H9 (cell line): Measurements from ENCODE around the gene AXIN1. TPM values are rescaled to one million over a fixed set of nuclear protein-coding genes. Genes with fewer than 3 reads are reported as not detected.

Experiments
- DNase-seq: peaks from one replicate; pipeline ENCODE4 v3.0.0-alpha.2; 2017
- H2AFZ ChIP-seq: one replicate; pipeline ENCODE4 v1.6.1; 2013; ENCODE audit warnings: mild to moderate bottlenecking, low read length, control low read depth, moderate library complexity
- H2AK5ac ChIP-seq: 2 replicates; pipeline ENCODE4 v1.6.1; 2013; ENCODE audit warnings: low read length, control low read depth, mixed read lengths; ENCODE audit not compliant: insufficient read length
- H2BK120ac ChIP-seq: one replicate; pipeline ENCODE4 v1.6.1; 2013; ENCODE audit warnings: low read depth, mild to moderate bottlenecking, low read length, control low read depth, inconsistent platforms; ENCODE audit not compliant: poor library complexity, severe bottlenecking
- H2BK12ac ChIP-seq: 2 replicates; pipeline ENCODE4 v1.6.1; 2013; ENCODE audit warnings: low read length, control low read depth, mixed read lengths, low read depth; ENCODE audit not compliant: insufficient read length
- H2BK15ac ChIP-seq: 2 replicates; pipeline ENCODE4 v1.6.1; 2013; ENCODE audit warnings: low read depth, low read length, control low read depth
- H2BK20ac ChIP-seq: one replicate; pipeline ENCODE4 v1.6.1; 2013; ENCODE audit warnings: low read depth, mild to moderate bottlenecking, low read length, control low read depth, inconsistent platforms; ENCODE audit not compliant: poor library complexity, severe bottlenecking
- H2BK5ac ChIP-seq: 2 replicates; pipeline ENCODE4 v1.6.1; 2013; ENCODE audit warnings: low read length, control low read depth, mixed read lengths; ENCODE audit not compliant: insufficient read length
- H3K14ac ChIP-seq: 2 replicates; pipeline ENCODE4 v1.6.1; 2013; ENCODE audit warnings: low read length, control low read depth; ENCODE audit not compliant: insufficient read depth
- H3K18ac ChIP-seq: 2 replicates; pipeline ENCODE4 v1.6.1; 2013; ENCODE audit warnings: low read depth, mild to moderate bottlenecking, mixed read lengths, low read length, control low read depth; ENCODE audit not compliant: insufficient read length
- H3K23ac ChIP-seq: 2 replicates; pipeline ENCODE4 v1.6.1; 2013; ENCODE audit warnings: low read length, control low read depth, mixed read lengths, low read depth; ENCODE audit not compliant: insufficient read length
- H3K23me2 ChIP-seq: 2 replicates; pipeline ENCODE4 v1.6.1; 2013; ENCODE audit warnings: low read depth, mild to moderate bottlenecking, mixed read lengths, low read length, control low read depth; ENCODE audit not compliant: insufficient read length, poor library complexity, severe bottlenecking
- H3K27ac ChIP-seq: 2 replicates; pipeline ENCODE4 v1.5.1; 2013; ENCODE audit warnings: low read length, control low read depth, mixed read lengths, low read depth; ENCODE audit not compliant: insufficient read length
- H3K27me3 ChIP-seq: 2 replicates; pipeline ENCODE4 v1.6.1; 2013; ENCODE audit warnings: low read length, control low read depth, inconsistent platforms; ENCODE audit not compliant: insufficient read depth
- H3K4ac ChIP-seq: 2 replicates; pipeline ENCODE4 v1.6.1; 2013; ENCODE audit warnings: low read depth, mild to moderate bottlenecking, control low read depth, inconsistent platforms, low read length, moderate library complexity
- H3K4me1 ChIP-seq: 2 replicates; pipeline ENCODE4 v1.6.1; 2013; ENCODE audit warnings: low read length, control low read depth, inconsistent platforms; ENCODE audit not compliant: insufficient read depth
- H3K4me2 ChIP-seq: 2 replicates; pipeline ENCODE4 v1.6.1; 2013; ENCODE audit warnings: low read length, control low read depth, mixed read lengths; ENCODE audit not compliant: insufficient read length, insufficient read depth
- H3K56ac ChIP-seq: 2 replicates; pipeline ENCODE4 v1.6.1; 2013; ENCODE audit warnings: low read depth, mild to moderate bottlenecking, mixed read lengths, low read length, control low read depth; ENCODE audit not compliant: insufficient read length
- H3K79me1 ChIP-seq: 2 replicates; pipeline ENCODE4 v1.6.1; 2013; ENCODE audit warnings: low read depth, mild to moderate bottlenecking, moderate library complexity, low read length, control low read depth, inconsistent platforms; ENCODE audit not compliant: insufficient read depth, poor library complexity, severe bottlenecking
- H3K79me2 ChIP-seq: 2 replicates; pipeline ENCODE4 v1.6.1; 2013; ENCODE audit warnings: low read length, control low read depth, inconsistent platforms; ENCODE audit not compliant: insufficient read depth
- H3K9ac ChIP-seq: 2 replicates; pipeline ENCODE4 v1.6.1; 2013; ENCODE audit warnings: low read length, control low read depth, mixed read lengths; ENCODE audit not compliant: insufficient read length; ENCODE audit errors: extremely low read depth
- H3K9me3 ChIP-seq: one replicate; pipeline ENCODE4 v1.6.1; 2013; ENCODE audit warnings: low read depth, low read length, inconsistent platforms; ENCODE audit not compliant: control insufficient read depth
- H3T11ph ChIP-seq: one replicate; pipeline ENCODE4 v1.6.1; 2013; ENCODE audit warnings: mild to moderate bottlenecking, low read length, control low read depth, inconsistent platforms
- H4K20me1 ChIP-seq: one replicate; pipeline ENCODE4 v1.6.1; 2013; ENCODE audit not compliant: control insufficient read depth, insufficient read length, insufficient read depth
- H4K5ac ChIP-seq: 2 replicates; pipeline ENCODE4 v1.6.1; 2013; ENCODE audit warnings: low read depth, mild to moderate bottlenecking, mixed read lengths, low read length, control low read depth; ENCODE audit not compliant: insufficient read length
- H4K8ac ChIP-seq: replicated peaks from 2 replicates; pipeline ENCODE4 v1.6.1; 2013; ENCODE audit warnings: low read length, control low read depth, mixed read lengths, low read depth; ENCODE audit not compliant: insufficient read length
- H4K91ac ChIP-seq: 2 replicates; pipeline ENCODE4 v1.6.1; 2013; ENCODE audit warnings: low read depth, mild to moderate bottlenecking, moderate library complexity, mixed read lengths, low read length, control low read depth; ENCODE audit not compliant: insufficient read length
- H3K27ac Mint-ChIP-seq, 3 experiments: 2 replicates in 2 of 3; 3 replicates in 1 of 3; pipeline ENCODE4 v1.8.0; 2020 to 2021; ENCODE audit warnings: mixed read lengths in 3 of 3, mild to moderate bottlenecking in 1 of 3, moderate library complexity in 1 of 3
- H3K27me3 Mint-ChIP-seq: 2 replicates; pipeline ENCODE4 v1.8.0; 2021; ENCODE audit warnings: low read depth, mild to moderate bottlenecking, moderate library complexity, mixed read lengths
- H3K36me3 Mint-ChIP-seq, 3 experiments: 2 replicates in 2 of 3; 3 replicates in 1 of 3; pipeline ENCODE4 v1.8.0; 2020 to 2021; ENCODE audit warnings: low read depth in 3 of 3, mixed read lengths in 3 of 3; ENCODE audit not compliant: insufficient read depth in 1 of 3
- H3K4me1 Mint-ChIP-seq, 2 experiments: 2 replicates each; pipeline ENCODE4 v1.8.0; 2020; ENCODE audit warnings: mixed read lengths in 2 of 2
- H3K4me3 Mint-ChIP-seq, 2 experiments: 2 replicates in 1 of 2; 3 replicates in 1 of 2; pipeline ENCODE4 v1.8.0; 2020 to 2021; ENCODE audit warnings: mild to moderate bottlenecking in 2 of 2, mixed read lengths in 2 of 2, moderate library complexity in 1 of 2
- H3K9me3 Mint-ChIP-seq, 2 experiments: 2 replicates in 1 of 2; 3 replicates in 1 of 2; pipeline ENCODE4 v1.8.0; 2020; ENCODE audit warnings: mild to moderate bottlenecking in 2 of 2, mixed read lengths in 2 of 2, moderate library complexity in 1 of 2
- WGBS: extraction: QIAGEN DNeasy Blood & Tissue Kit; methylation state at CpG from one replicate; pipeline ENCODE4 v1.1.7; 2013; ENCODE audit warnings: missing lambda C conversion rate, low lambda C conversion rate, mixed read lengths; ENCODE audit not compliant: insufficient read length; ENCODE audit errors: extremely low coverage; 5-methylcytosine and 5-hydroxymethylcytosine counted together
- total RNA-seq: library from RNA; stranded (reverse); gene quantifications from 2 replicates; pipeline ENCODE4 v1.2.1, GENCODE V29; 2021
- TF ChIP-seq, protein P1 (sequence below): fragments of 200-600 bp; sonication (generic); conservative IDR thresholded peaks from 3 replicates; pipeline ENCODE4 v1.8.0; 2021; ENCODE audit warnings: antibody characterized with exemption, mild to moderate bottlenecking

Gene AXIN1
- total RNA-seq, 1 experiment from 2014 or later: 50.9 TPM

DNA sequence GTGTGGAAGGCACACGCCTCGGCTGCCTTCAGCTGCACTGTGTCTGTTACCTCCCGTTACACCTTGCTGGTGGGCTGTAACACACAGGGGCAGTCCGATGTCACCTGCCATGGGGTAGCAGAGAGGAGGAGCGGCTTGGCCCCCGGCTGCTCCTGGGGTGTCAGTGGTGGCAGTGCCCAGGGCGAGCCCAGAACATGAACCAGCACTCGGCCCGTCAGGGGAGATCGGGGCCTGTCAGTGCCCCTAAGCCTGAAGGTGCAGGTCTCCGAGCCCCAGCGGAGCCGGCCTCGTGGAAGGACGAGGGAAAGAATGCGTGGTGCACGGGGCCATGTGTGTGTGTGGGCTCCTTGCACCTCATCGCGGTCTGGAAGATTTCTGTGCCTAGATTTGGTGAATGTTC is 92.2 kb downstream of the AXIN1 start:
- no peak overlapping the region for H2AK5ac ChIP-seq
- no peaks in the 10 kb centered on the region for H3K4me1 ChIP-seq
- no peak overlapping the region for H3K23ac ChIP-seq
- TF ChIP-seq, protein P1, sequence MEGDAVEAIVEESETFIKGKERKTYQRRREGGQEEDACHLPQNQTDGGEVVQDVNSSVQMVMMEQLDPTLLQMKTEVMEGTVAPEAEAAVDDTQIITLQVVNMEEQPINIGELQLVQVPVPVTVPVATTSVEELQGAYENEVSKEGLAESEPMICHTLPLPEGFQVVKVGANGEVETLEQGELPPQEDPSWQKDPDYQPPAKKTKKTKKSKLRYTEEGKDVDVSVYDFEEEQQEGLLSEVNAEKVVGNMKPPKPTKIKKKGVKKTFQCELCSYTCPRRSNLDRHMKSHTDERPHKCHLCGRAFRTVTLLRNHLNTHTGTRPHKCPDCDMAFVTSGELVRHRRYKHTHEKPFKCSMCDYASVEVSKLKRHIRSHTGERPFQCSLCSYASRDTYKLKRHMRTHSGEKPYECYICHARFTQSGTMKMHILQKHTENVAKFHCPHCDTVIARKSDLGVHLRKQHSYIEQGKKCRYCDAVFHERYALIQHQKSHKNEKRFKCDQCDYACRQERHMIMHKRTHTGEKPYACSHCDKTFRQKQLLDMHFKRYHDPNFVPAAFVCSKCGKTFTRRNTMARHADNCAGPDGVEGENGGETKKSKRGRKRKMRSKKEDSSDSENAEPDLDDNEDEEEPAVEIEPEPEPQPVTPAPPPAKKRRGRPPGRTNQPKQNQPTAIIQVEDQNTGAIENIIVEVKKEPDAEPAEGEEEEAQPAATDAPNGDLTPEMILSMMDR: no peak
- no peak overlapping the region for H4K91ac ChIP-seq
- H3K4ac ChIP-seq: no peak overlapping the region
- no peaks in the 10 kb centered on the region for H3K23me2 ChIP-seq
- no peak overlapping the region for H2AFZ ChIP-seq
- no peaks in the 10 kb centered on the region for H3K79me2 ChIP-seq
- no peak overlapping the region for H3K27ac ChIP-seq
- H4K20me1 ChIP-seq: no peaks in the 10 kb centered on the region
- H4K8ac ChIP-seq: no peak overlapping the region
- H3K4me3 Mint-ChIP-seq: no peak overlapping the region; a peak in 1 of 5 replicates
- no peaks in the 10 kb centered on the region; a peak in 1 of 4 replicates for H3K4me1 Mint-ChIP-seq
- H3K27me3 Mint-ChIP-seq: no peaks in the 10 kb centered on the region
- H3K36me3 Mint-ChIP-seq: peaks cover 17 to 58% (median 35%) of the 10 kb centered on the region in 3 experiments; a peak in 6 of 7 replicates
- H3K56ac ChIP-seq: no peak overlapping the region
- H2BK15ac ChIP-seq: no peak overlapping the region
- no peak overlapping the region for H3K18ac ChIP-seq
- no peak overlapping the region for H3K14ac ChIP-seq
- no peak overlapping the region for H2BK120ac ChIP-seq
- H3K9me3 ChIP-seq: no peaks in the 10 kb centered on the region
- DNase-seq: no peak
- H2BK5ac ChIP-seq: no peak overlapping the region
- H3K27ac Mint-ChIP-seq: no peak overlapping the region
- H3K9ac ChIP-seq: no peak overlapping the region
- no CpG with 5 or more reads among the region's 19 CpGs for WGBS
- no peak overlapping the region for H3T11ph ChIP-seq
- H3K27me3 ChIP-seq: no peaks in the 10 kb centered on the region
- no peak overlapping the region for H2BK12ac ChIP-seq
- H3K9me3 Mint-ChIP-seq: no peaks in the 10 kb centered on the region
- no peak overlapping the region for H2BK20ac ChIP-seq
- H4K5ac ChIP-seq: no peak overlapping the region
- no peaks in the 10 kb centered on the region for H3K79me1 ChIP-seq
- H3K4me2 ChIP-seq: no peak overlapping the region
